IPS-NIHi11 (cell line): ENCODE results near the gene GALNT10.
A peak's percentile ranks its signal among the peaks of the same experiment; 100 is the strongest.

Experiments used
- DNase-seq: peaks from one replicate; pipeline ENCODE4 v3.0.0; 2012; ENCODE audit warnings: mixed read lengths, low spot score

Gene GALNT10

GRCh38 chr5:154445422-154446194, 255.1 kb downstream of the GALNT10 start, which contains the start of gene SAP30L:
Gene SAP30L (plus strand): TSS chr5:154445997. CDS start chr5:154446605, 608 bp downstream.
- DNase-seq: peak; percentile 100

GRCh38 chr5:154446195-154447088, 255.9 kb downstream of the GALNT10 start:
- DNase-seq: peak; percentile 71

- DNase-seq: peak; percentile 36
Measured at GRCh38 chr5:154447089-154447725, 256.7 kb downstream of the GALNT10 start.

GRCh38 chr5:154449786-154450185, 259.3 kb downstream of the GALNT10 start:
- DNase-seq: no peak

- DNase-seq: no peak
Measured at GRCh38 chr5:154451957-154452356, 261.4 kb downstream of the GALNT10 start.

GRCh38 chr5:154455585-154455984, 265.1 kb downstream of the GALNT10 start:
- no peak for DNase-seq

GRCh38 chr5:154456540-154456939, 266.0 kb downstream of the GALNT10 start:
- no peak for DNase-seq

GRCh38 chr5:154459015-154459414, 268.5 kb downstream of the GALNT10 start:
- DNase-seq: no peak

- no peak for DNase-seq
Measured at GRCh38 chr5:154460172-154460571, 269.6 kb downstream of the GALNT10 start.

GRCh38 chr5:154461531-154461930, 271.0 kb downstream of the GALNT10 start:
- peak; percentile 27 for DNase-seq

GRCh38 chr5:154464438-154464837, 273.9 kb downstream of the GALNT10 start:
- DNase-seq: no peak

- DNase-seq: no peak
Measured at GRCh38 chr5:154465169-154465568, 274.6 kb downstream of the GALNT10 start.

GRCh38 chr5:154466147-154466546, 275.6 kb downstream of the GALNT10 start:
- DNase-seq: no peak

- no peak for DNase-seq
Measured at GRCh38 chr5:154466671-154467070, 276.1 kb downstream of the GALNT10 start.

GRCh38 chr5:154467655-154468354, 277.3 kb downstream of the GALNT10 start:
- peak; percentile 91 for DNase-seq

- DNase-seq: no peak
Measured at GRCh38 chr5:154470137-154470536, 279.6 kb downstream of the GALNT10 start.
